ENCODE data around the gene NKX1-1. TPM values are rescaled to one million over a fixed set of nuclear protein-coding genes. Genes with fewer than 3 reads are reported as not detected.

NKX1-1 gene
- total RNA-seq, 1 donor from 2014 or later = not detected

- Histone ChIP-seq H3K27me3 (peaks cover 52% of the 10 kb centered on the region), H3K27ac (no peak overlapping the region), H3K36me3 (no peaks in the 10 kb centered on the region), H3K4me3 (peak overlapping the region; percentile 11 to 31), H3K4me1 (peaks cover 46% of the 10 kb centered on the region), H3K9me3 (no peaks in the 10 kb centered on the region)
- TF ChIP-seq CTCF (IDR thresholded peaks at IDR 0.05) = no peak
- no peak for TF ChIP-seq POLR2A (IDR thresholded peaks at IDR 0.05)
- TF ChIP-seq POLR2AphosphoS5 (IDR thresholded peaks at IDR 0.05; ENCODE audit: insufficient read depth in 1 of 2, low read depth in 1 of 2) = no peak
- intact Hi-C loops (cut with DNase I) = no loop called here
- DNase-seq (ENCODE audit: extremely low spot score in 2 of 2) = no peak
These were observed 2.4 kb downstream of the NKX1-1 start for GRCh38 chr4:1403591-1404572.

GRCh38 chr4:1403177-1403583 lies 3.1 kb downstream of the NKX1-1 start:
- H3K4me1 ChIP-seq = peaks cover 46% of the 10 kb centered on the region
- H3K27ac ChIP-seq = no peak overlapping the region
- no peaks in the 10 kb centered on the region for H3K36me3 ChIP-seq
- H3K9me3 ChIP-seq = no peaks in the 10 kb centered on the region
- no peak for DNase-seq (ENCODE audit: extremely low spot score in 2 of 2)
- peaks cover 47% of the 10 kb centered on the region for H3K27me3 ChIP-seq
- intact Hi-C loops (cut with DNase I) = no loop called here
- H3K4me3 ChIP-seq = peak overlapping the region in 1 of 2 donors; percentile 31
- no peak for TF ChIP-seq POLR2AphosphoS5 (IDR thresholded peaks at IDR 0.05; ENCODE audit: insufficient read depth in 1 of 2, low read depth in 1 of 2)
- no peak for TF ChIP-seq CTCF (IDR thresholded peaks at IDR 0.05)
- no peak for TF ChIP-seq POLR2A (IDR thresholded peaks at IDR 0.05)

GRCh38 chr4:1402516-1403091 lies 3.6 kb downstream of the NKX1-1 start:
- no peak for DNase-seq (ENCODE audit: extremely low spot score in 2 of 2)
- no peak overlapping the region for H3K4me3 ChIP-seq
- peaks cover 43% of the 10 kb centered on the region for H3K27me3 ChIP-seq
- TF ChIP-seq CTCF (IDR thresholded peaks at IDR 0.05) (no peak), POLR2A (IDR thresholded peaks at IDR 0.05) (no peak), POLR2AphosphoS5 (IDR thresholded peaks at IDR 0.05; ENCODE audit: insufficient read depth in 1 of 2, low read depth in 1 of 2) (no peak)
- H3K4me1 ChIP-seq = peaks cover 40% of the 10 kb centered on the region
- H3K36me3 ChIP-seq = no peaks in the 10 kb centered on the region
- H3K27ac ChIP-seq = no peak overlapping the region
- H3K9me3 ChIP-seq = no peaks in the 10 kb centered on the region
- intact Hi-C loops (cut with DNase I) = no loop called here

- no peak overlapping the region for H3K27ac ChIP-seq
- H3K9me3 ChIP-seq = no peaks in the 10 kb centered on the region
- TF ChIP-seq CTCF (IDR thresholded peaks at IDR 0.05) (no peak), POLR2AphosphoS5 (IDR thresholded peaks at IDR 0.05; ENCODE audit: insufficient read depth in 1 of 2, low read depth in 1 of 2) (no peak), POLR2A (IDR thresholded peaks at IDR 0.05) (no peak)
- H3K27me3 ChIP-seq = peaks cover 37% of the 10 kb centered on the region
- no peak overlapping the region for H3K4me3 ChIP-seq
- DNase-seq (ENCODE audit: extremely low spot score in 2 of 2) = no peak
- peaks cover 35% of the 10 kb centered on the region for H3K4me1 ChIP-seq
- no peaks in the 10 kb centered on the region for H3K36me3 ChIP-seq
- intact Hi-C loops (cut with DNase I) = no loop called here
These were observed 4.2 kb downstream of the NKX1-1 start for GRCh38 chr4:1402021-1402515.
